ENCODE measurements around the gene TRIL.

Gene TRIL

DNA sequence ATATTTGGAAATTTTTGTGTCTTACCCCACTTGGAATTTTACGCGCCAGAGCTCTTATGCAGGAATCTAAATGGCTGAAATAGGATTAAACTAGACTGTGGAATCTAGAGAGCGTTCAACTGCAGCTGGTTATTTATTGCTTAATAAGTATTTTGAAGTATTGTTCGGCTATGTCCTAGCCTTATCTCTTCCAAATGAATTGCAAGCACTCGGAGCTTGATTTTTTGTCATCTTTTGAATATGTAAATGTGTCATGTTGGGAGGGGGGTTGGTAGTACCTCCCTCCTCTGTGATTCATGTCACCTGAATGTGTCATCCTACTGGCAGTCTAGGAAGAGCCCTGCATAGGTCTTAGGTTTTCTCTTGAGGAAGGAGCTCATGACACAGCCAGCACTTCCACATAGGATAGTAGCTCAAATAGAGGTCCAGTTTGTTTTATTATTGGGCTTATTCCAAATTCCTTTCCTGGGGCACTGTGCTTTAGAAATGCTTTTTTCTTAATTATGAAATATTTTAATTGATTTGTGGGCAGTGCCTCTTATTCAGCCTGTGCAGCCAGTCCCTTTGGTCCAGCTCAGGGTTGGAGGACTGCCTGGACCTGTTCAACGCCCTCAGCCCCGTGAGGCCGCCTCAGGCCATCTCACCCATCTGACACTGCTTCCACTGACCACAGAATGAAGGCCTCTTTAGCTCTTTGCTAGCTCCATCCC lies 22.5 kb upstream of the TRIL start:
- DNase-seq = peak; percentile 81

GRCh38 chr7:28979776-28980175 lies 21.6 kb upstream of the TRIL start:
- DNase-seq = no peak

GRCh38 chr7:28977881-28978280 lies 19.8 kb upstream of the TRIL start:
- DNase-seq = peak; percentile 11

GRCh38 chr7:28976022-28976421 lies 17.9 kb upstream of the TRIL start:
- peak; percentile 30 for DNase-seq

DNA sequence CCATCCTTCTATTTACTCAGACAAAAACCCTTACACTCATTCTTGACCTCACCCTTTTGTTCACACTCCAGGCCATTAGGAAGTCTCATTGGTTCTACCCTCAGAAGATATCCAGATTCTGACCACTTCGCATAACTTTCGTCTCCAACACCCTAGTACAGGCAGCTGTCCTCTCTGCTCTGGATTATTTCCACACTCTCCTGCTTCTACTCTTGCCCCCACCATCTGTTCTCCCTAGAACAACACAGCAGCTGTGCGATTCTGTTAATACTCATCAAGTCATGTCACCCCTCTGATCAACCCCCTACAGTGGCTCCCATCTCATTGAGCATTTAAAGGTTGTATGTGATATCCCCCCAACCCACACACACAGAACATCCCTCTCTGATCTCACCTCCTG lies 15.5 kb upstream of the TRIL start:
- DNase-seq = no peak

GRCh38 chr7:28964056-28964455 lies 5.9 kb upstream of the TRIL start:
- DNase-seq = no peak

- DNase-seq = no peak
Observed at GRCh38 chr7:28961972-28962371, 3.8 kb upstream of the TRIL start.

- DNase-seq = no peak
Observed at GRCh38 chr7:28960071-28960840, 2.1 kb upstream of the TRIL start.

DNA sequence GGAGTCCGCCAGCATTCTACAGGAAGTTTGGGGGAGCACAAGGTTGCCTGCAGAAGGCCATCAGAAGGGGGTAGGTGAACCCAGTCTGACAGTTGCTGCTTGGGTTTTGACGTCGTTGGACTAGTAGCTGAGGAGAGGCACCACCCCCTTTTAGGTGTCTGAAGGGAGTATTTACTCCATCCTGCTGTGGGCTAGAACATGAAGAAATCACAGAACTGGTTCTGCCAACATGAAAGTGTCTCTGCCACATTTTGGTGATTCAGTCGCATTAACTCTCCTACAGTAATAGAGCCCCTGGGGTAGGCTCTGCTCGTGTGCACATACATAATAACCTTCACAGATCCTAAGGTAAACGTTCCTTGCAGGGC lies 834 bp upstream of the TRIL start:
- DNase-seq = no peak

GRCh38 chr7:28957751-28958234 lies 337 bp downstream of the TRIL start:
- no peak for DNase-seq

DNA sequence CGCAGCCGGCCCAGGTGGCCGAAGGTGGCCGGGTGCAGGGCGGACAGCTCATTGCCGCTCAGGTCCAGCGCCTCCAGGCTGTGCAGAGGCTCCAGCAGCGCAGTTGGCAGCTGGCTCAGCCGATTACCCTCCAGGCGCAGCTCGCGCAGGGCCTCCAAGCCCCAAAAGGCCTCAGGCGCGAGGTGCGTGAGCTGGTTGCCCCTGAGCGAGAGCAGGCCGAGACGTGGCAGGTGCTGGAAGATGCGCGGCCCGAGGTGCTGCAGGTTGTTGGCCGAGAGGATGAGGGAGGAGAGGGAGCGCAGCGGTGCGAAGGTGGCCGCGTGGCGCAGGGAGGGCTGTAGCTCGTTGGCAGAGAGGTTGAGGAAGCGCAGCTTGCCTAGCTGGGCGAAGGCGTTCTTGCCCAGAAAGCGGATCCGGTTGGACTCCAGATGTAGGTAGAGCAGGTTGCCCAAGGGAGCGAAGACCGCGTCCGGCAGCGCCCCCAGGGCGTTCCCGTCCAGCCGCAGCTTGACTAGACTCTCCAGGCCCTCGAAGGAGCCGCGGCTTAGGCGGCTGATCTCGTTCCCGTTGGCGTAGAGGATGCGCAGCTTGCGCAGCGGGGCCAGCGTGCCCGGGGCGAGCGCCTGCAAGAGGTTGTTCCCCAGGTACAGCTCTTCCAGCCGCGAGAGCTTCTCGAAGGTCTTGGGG lies 923 bp downstream of the TRIL start:
- DNase-seq = peak; percentile 17

- DNase-seq = peak; percentile 56
Observed at GRCh38 chr7:28956608-28957063, 1.5 kb downstream of the TRIL start.

DNA sequence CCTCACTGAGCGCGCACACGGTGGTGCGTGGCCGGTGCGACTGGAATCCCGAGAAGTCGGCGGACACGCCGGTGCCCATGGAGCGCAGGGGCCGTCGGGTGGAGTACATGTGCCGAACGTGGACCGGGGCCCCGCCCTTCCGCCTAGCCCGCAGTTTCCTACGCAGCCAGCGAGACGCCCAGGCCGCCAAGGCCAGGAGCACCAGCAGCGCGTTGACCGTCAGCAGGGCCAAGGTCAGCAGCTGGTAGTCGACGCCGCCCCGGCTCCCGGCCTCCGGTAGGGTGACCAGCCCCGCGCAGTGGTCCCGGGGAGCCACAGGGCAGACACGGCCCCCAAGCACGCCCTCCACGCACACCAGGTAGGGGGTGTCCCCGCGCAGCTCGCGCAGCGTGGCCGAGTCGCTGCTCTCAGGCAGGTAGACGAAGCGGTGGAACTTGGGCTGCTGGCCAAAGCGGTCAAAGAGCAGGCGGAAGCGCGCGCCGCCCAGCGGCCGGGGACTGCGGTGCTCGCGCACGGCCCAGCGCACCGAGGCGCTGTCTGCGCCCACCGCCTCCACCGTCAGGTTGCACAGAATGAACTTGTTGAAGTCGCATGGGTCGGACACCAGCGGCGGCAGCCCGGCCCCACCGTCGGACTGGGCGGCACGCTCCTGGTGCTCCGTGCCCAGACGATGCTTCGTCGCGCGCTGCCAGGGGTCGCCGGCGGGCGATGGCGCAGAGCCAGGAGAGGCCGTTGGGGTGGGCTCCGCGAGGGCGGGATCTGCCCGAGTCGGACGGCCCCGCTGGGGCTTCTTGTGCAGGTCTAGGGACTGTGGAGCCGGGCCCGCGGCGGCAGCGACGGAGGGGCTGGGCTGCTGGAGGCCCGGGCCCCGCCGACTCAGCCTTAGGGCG lies 2.2 kb downstream of the TRIL start:
- peak; percentile 61 for DNase-seq

GRCh38 chr7:28955356-28955717 lies 2.8 kb downstream of the TRIL start:
- no peak for DNase-seq

DNA sequence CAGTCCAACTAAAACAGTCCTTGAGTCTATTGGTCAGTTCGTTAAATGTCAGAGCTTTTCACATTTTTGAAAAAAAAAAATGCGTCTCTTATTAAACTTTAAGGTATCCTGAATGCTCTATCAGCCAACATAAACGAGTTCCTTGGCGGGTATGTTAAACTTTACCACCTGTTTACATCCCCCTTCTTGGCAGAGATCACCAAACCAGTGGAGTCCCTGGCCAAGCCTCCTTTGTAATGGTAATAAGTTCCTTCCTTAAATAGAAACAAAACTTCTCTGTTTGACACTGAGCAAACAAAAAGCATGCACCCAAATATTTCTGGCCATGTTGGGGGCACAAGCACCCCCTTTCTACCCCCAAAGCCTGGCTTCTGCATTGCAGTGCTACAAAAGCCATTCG lies 3.2 kb downstream of the TRIL start:
- no peak for DNase-seq

GRCh38 chr7:28954471-28954870 lies 3.7 kb downstream of the TRIL start:
- DNase-seq = no peak

DNA sequence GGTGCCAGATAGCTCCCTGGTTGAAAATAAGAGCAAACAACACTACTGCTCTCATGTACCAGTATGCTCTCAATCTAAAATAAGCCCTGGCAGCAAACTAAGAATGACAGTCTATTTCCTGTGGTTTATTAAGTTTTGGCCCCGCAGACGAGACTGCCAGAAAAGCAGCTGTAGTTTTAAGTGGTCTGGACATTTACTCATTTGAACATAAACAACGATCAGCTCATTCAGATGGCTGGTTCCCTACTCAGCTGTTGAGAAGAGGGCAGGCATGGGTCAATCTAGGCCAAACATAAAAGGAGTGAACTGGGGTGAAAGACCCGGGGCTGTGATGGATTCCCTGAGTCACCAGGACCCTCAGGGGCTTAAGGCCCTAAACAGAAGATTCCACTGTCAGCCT lies 4.5 kb downstream of the TRIL start:
- DNase-seq = peak; percentile 63

DNA sequence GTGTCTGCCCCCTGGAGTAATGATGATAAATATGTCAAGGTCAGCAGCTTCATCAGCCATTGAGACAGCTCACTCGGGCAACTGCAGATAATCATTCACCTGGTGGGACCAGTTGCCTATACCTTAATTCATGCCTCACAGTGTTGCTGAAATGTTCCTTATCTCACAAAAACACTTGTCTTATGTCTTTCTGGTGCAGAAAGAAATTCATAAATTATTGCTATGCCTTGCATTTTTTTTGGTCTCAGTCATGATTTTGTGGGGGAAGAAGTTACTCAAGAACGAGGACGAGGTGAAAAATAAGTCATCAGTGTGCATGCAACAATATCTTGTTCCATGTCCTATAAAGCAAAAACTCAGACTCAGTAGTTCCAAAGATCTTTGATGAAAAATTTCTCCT lies 16.0 kb downstream of the TRIL start:
- DNase-seq = peak; percentile 51

DNA sequence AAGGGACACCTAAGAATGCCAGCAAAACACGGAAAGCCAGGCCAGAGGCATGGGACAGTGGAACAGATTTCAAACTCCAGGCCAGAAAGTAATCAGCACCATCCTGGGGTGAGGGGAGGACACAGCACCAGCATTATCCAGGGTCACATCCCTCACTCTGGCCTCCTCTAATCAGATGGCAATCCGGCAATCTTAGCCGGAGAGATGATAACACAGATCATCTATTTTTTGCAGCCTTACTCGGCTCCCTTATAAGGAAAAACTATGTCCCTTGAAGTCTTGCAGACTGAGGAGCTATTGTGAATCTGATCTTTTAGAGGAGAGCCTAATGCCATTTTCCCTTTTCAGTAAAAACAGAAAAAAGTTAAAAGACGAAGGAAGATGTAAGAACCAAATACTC lies 16.5 kb downstream of the TRIL start:
- peak; percentile 24 for DNase-seq

DNA sequence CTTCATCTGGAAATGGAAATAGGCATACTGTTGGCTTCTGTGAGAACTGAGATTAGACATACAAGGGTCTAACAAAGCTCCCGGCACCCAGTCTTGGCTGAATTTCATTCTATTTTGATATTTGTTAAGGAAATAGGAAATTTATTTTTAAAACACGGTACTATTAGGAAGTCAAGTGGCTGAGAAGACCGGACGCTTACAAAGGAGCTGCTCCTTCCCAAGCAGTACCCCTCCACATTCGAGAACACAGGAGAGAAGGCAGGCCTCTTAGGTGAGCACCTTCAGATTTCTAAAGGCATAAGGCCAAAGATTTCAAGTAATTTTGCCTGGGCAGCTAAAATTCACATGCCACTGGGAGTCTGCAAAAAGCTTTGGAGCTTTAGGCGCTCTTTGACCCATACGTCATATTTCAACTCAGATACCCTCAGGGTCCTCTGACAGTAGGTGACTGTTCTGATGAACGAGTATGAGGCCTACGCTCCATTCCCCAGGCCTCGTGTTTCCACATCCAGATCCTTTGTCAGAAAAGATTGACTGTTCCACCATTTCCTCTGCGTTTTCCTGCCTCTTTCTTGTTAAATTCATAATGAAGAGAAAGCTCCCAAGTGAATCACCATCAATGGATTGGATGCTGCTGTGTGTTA lies 17.3 kb downstream of the TRIL start:
- no peak for DNase-seq

- peak; percentile 71 for DNase-seq
Observed at GRCh38 chr7:28939844-28940544, 18.1 kb downstream of the TRIL start.

DNA sequence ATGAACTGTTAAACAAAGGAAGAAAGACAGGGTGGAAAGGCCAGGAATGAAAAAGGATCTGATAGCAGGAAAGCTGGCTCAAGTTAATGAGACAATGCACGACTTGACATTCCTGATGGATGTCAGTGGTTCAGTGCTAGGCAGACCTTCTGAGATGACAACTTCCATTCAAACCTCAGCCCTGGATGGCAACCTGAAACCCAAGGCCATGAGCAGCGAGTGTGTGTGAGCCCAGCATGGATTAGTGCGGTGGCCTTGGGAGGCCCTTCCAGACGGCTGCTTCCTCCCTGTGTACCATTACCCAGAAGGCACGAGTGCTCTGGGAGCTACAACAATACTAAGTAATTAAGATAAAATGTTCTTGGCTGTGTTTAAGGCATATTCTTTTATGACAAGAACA lies 18.8 kb downstream of the TRIL start:
- DNase-seq = peak; percentile 26

All from fibroblast of skin of right biceps (primary cell).